ENCODE results near the gene SUGP1. TPM values are rescaled to one million over a fixed set of nuclear protein-coding genes. Genes with fewer than 3 reads are reported as not detected.
A peak's percentile ranks its signal among the peaks of the same experiment; 100 is the strongest.

SUGP1 gene, protein sequence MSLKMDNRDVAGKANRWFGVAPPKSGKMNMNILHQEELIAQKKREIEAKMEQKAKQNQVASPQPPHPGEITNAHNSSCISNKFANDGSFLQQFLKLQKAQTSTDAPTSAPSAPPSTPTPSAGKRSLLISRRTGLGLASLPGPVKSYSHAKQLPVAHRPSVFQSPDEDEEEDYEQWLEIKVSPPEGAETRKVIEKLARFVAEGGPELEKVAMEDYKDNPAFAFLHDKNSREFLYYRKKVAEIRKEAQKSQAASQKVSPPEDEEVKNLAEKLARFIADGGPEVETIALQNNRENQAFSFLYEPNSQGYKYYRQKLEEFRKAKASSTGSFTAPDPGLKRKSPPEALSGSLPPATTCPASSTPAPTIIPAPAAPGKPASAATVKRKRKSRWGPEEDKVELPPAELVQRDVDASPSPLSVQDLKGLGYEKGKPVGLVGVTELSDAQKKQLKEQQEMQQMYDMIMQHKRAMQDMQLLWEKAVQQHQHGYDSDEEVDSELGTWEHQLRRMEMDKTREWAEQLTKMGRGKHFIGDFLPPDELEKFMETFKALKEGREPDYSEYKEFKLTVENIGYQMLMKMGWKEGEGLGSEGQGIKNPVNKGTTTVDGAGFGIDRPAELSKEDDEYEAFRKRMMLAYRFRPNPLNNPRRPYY
- 10 to 100 TPM; 50.8 to 60.2 TPM for total RNA-seq
- total RNA-seq: 34.7 to 50.8 reads per million in 2 donors

DNA sequence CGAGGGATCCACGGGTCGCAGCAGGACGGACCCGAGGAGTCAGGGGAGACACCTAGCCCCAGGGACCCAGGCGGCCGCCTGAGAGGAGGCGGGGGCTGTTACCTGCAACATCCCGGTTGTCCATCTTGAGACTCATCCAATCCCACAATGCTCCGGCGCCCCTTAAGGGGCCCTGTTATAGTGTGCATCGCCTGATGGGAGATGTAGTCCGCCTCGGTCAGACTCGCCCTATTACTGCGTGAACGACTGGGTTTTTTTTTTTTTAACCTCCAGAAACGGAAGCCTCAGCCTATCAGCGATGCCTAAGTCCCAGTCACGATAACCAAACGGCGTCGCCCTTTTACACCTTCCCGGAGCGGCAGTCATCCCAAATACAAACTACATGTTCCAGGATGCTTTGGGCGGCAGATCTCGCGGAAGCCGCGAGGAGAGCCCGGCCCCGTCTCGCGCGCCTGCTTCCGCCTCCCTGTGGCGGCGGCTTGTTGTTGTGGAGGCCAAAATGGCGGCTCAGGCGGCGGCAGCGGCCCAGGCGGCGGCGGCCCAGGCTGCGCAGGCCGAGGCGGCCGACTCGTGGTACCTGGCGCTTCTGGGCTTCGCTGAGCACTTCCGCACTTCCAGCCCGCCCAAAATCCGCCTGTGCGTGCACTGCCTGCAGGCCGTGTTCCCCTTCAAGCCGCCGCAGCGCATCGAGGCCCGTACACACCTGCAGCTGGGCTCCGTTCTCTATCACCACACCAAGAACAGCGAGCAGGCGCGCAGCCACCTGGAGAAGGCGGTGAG lies at the start of gene SUGP1, which contains the start of gene MAU2:
TSS of gene SUGP1 (minus strand) at position 149 of the 780 bp plus-strand sequence. CDS start at position 136, 13 bp downstream.
TSS of gene MAU2 (plus strand) at position 469 of the 780 bp plus-strand sequence. CDS start at position 500, 31 bp downstream.
- DNase-seq (peak; percentile 82 to 86 (median 85)), ATAC-seq (peak; percentile 89)
- peaks cover 2% of the 10 kb centered on the region for H3K36me3 Mint-ChIP-seq (ENCODE audit: low read depth)
- peaks cover 18% of the 10 kb centered on the region for H3K4me1 Mint-ChIP-seq
- no peaks in the 10 kb centered on the region for H3K27me3 Mint-ChIP-seq
- H3K4me3 Mint-ChIP-seq: peak within 1 kb of the TSS; percentile 93
- peak within 1 kb of the TSS; percentile 95 for H3K27ac Mint-ChIP-seq
- H3K9me3 ChIP-seq (ENCODE audit: control insufficient read depth, low read length, poor library complexity, severe bottlenecking): no peaks in the 10 kb centered on the region

DNA sequence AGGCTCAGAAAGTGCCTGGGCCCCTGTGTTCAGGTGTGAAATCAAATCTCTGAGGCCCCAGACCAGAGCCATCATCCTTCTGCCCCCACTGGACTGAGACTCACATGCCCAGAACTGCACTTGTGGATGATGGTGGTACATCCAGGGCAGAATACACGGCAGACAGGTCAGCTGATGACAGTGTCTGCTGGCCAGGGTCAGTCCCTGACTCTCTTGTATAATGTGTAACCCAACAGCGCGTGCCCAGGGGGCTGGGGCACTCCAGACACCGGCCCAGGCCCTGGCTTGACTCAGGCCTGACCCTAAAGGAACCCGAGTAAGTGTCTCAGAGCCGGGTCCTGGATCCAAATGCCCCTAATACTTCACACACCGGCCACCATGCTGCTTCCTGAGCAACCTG lies 47.8 kb upstream of the SUGP1 start:
- Mint-ChIP-seq H3K27me3 (no peaks in the 10 kb centered on the region), H3K4me3 (no peak overlapping the region), H3K4me1 (peaks cover 15% of the 10 kb centered on the region), H3K27ac (peak overlapping the region; percentile 41), H3K36me3 (ENCODE audit: low read depth) (no peaks in the 10 kb centered on the region)
- no peaks in the 10 kb centered on the region for H3K9me3 ChIP-seq (ENCODE audit: control insufficient read depth, low read length, poor library complexity, severe bottlenecking)
- no peak for ATAC-seq
- no peak for DNase-seq

DNA sequence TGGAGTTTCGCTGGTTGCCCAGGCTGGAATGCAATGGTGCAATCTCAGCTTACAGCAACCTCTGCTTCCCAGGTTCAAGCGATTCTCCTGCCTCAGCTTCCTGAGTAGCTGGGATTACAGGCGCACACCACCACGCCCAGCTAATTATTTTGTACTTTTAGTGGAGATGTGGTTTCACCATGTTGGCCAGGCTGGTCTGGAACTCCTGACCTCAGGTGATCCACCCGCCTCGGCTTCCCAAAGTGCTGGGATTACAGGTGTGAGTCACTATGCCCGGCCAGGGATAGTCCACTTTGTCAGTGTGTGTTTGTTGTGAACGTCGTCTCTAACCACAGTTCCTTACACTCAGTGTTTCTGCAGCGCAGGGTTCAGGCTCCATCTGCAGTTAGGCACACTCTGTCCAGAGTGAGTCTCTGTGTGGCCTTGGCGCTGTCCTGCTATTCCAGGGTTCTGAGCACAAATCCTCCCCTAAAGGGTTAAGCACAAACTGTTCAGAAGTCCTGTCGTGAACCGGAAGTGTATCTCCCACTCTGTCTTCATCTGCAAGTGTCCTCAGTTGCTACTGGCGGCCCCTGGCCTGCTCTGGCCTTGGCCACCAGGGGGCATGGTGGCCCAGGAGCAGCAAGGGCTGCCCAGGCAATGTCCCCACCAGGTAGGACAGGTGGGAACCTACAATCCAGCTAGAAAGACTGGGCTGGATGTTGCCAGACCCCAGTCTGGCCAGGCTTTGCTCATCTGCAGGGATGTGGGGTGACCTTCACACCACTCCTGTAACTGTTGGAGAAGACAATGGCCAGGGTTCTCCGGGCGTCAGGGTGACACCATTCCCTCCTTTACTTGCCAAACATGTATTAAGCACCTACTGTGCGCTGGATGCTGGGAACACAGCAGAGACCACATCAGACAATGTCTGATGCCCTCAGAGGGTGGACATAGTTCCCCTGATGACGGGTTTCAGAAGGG lies 46.4 kb upstream of the SUGP1 start:
- DNase-seq: peak; percentile 56 to 64 (median 58)
- no peaks in the 10 kb centered on the region for H3K9me3 ChIP-seq (ENCODE audit: control insufficient read depth, low read length, poor library complexity, severe bottlenecking)
- ATAC-seq: peak; percentile 69
- peak overlapping the region; percentile 79 for H3K27ac Mint-ChIP-seq
- peaks cover 14% of the 10 kb centered on the region for H3K4me1 Mint-ChIP-seq
- H3K36me3 Mint-ChIP-seq (ENCODE audit: low read depth): no peaks in the 10 kb centered on the region
- H3K27me3 Mint-ChIP-seq: no peaks in the 10 kb centered on the region
- H3K4me3 Mint-ChIP-seq: peak overlapping the region; percentile 71

DNA sequence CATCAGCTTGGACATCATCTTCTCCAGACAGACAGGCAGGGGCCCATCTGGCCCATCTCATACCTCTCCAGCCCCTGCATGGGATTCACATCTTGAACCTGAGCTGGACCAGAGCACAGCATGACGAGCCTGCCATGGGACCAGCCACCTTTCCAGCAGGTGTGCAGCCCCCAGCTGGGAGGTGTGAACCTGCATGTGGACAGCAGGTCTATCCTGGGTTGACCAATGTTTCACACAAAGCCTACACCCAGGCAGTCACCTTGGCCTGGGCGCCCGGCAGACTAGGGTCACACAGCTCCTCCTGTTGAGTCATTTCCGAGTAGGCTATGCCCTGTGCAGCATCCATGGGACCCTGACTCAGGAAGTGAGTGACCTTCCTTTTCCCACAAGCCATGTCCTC lies 41.8 kb upstream of the SUGP1 start:
- ATAC-seq (no peak), DNase-seq (no peak)
- no peaks in the 10 kb centered on the region for H3K9me3 ChIP-seq (ENCODE audit: control insufficient read depth, low read length, poor library complexity, severe bottlenecking)
- Mint-ChIP-seq H3K36me3 (ENCODE audit: low read depth) (no peaks in the 10 kb centered on the region), H3K27me3 (no peaks in the 10 kb centered on the region), H3K27ac (peak overlapping the region; percentile 47), H3K4me1 (peaks cover 34% of the 10 kb centered on the region), H3K4me3 (peak overlapping the region; percentile 55)

- peak overlapping the region; percentile 3 for H3K4me3 Mint-ChIP-seq
- no peaks in the 10 kb centered on the region for H3K9me3 ChIP-seq (ENCODE audit: control insufficient read depth, low read length, poor library complexity, severe bottlenecking)
- ATAC-seq (peak; percentile 71), DNase-seq (peak; percentile 34 to 65 (median 52))
- no peaks in the 10 kb centered on the region for H3K27me3 Mint-ChIP-seq
- H3K27ac Mint-ChIP-seq: peak overlapping the region; percentile 70
- no peaks in the 10 kb centered on the region for H3K36me3 Mint-ChIP-seq (ENCODE audit: low read depth)
- peaks cover 30% of the 10 kb centered on the region for H3K4me1 Mint-ChIP-seq
These were observed 40.8 kb upstream of the SUGP1 start for GRCh38 chr19:19361075-19361594.

DNA sequence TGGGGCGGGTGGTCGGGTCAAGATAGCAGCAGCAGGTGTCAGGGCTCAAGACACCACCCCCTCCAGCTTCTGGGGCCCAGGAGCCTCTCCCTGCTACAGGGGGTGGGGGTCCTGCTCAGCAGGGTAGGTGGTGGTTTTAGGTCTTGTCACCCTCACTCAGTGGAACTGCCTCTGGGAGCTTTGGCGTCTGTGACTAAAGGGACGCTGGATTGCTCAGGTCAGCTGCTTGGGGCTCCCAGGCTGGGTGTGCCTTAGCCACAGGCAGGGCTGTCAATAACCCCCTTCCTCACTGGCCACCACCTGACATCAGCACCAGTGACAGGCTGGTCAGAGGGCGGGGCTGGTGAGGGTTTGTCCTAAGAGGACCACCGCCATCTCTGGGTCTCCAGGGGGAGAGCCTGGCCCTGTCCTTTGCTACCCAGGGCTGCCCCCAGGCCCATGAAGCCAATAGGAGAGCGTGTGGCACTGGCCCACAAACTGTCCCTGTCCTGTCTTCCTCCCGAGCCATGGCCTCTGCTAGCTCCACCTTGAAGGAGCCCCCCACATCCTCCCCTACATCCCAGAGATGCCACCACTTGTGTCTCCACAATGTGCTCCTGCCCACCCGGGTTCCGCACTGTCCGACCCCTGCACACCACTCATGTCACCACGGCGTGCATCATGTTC lies 36.7 kb upstream of the SUGP1 start:
- no peaks in the 10 kb centered on the region for H3K27me3 Mint-ChIP-seq
- peak overlapping the region; percentile 87 for H3K27ac Mint-ChIP-seq
- no peak overlapping the region for H3K4me3 Mint-ChIP-seq
- no peak for ATAC-seq
- no peaks in the 10 kb centered on the region for H3K36me3 Mint-ChIP-seq (ENCODE audit: low read depth)
- H3K4me1 Mint-ChIP-seq: peaks cover 24% of the 10 kb centered on the region
- no peak for DNase-seq
- H3K9me3 ChIP-seq (ENCODE audit: control insufficient read depth, low read length, poor library complexity, severe bottlenecking): no peaks in the 10 kb centered on the region

- no peak overlapping the region for H3K27ac Mint-ChIP-seq
- peaks cover 22% of the 10 kb centered on the region for H3K4me1 Mint-ChIP-seq
- no peak for ATAC-seq
- no peaks in the 10 kb centered on the region for H3K27me3 Mint-ChIP-seq
- H3K9me3 ChIP-seq (ENCODE audit: control insufficient read depth, low read length, poor library complexity, severe bottlenecking): no peaks in the 10 kb centered on the region
- H3K36me3 Mint-ChIP-seq (ENCODE audit: low read depth): no peaks in the 10 kb centered on the region
- DNase-seq: no peak
- no peak overlapping the region for H3K4me3 Mint-ChIP-seq
These were observed 36.2 kb upstream of the SUGP1 start for GRCh38 chr19:19356500-19356899.

GRCh38 chr19:19355606-19356139 lies 35.4 kb upstream of the SUGP1 start:
- DNase-seq (no peak), ATAC-seq (no peak)
- no peak overlapping the region for H3K4me3 Mint-ChIP-seq
- no peak overlapping the region for H3K27ac Mint-ChIP-seq
- no peaks in the 10 kb centered on the region for H3K9me3 ChIP-seq (ENCODE audit: control insufficient read depth, low read length, poor library complexity, severe bottlenecking)
- H3K4me1 Mint-ChIP-seq: peaks cover 16% of the 10 kb centered on the region
- no peaks in the 10 kb centered on the region for H3K27me3 Mint-ChIP-seq
- no peaks in the 10 kb centered on the region for H3K36me3 Mint-ChIP-seq (ENCODE audit: low read depth)

DNA sequence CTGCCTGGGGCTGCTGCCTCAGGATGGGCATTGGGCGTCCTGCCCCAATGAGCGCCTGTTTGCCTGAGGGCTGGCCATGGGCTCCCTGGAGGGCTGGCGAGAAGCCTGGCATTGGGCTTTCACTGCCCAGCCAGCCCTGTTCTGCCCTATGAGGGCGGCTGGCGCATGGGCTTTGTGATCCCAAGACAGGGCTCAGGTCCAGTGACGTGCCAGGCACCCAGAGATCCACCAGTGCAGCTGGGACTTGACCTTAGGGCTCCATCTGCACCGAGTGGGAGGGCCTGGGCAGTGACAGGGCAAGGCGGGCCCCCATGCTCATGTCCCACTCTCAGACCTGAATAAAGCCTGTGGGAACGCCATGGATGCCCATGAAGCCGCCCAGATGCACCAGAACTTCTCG lies 34.6 kb upstream of the SUGP1 start:
- no peak for ATAC-seq
- H3K9me3 ChIP-seq (ENCODE audit: control insufficient read depth, low read length, poor library complexity, severe bottlenecking): no peaks in the 10 kb centered on the region
- Mint-ChIP-seq H3K4me3 (no peak overlapping the region), H3K27ac (no peak overlapping the region), H3K4me1 (peaks cover 14% of the 10 kb centered on the region), H3K36me3 (ENCODE audit: low read depth) (no peaks in the 10 kb centered on the region), H3K27me3 (no peaks in the 10 kb centered on the region)
- DNase-seq: no peak

DNA sequence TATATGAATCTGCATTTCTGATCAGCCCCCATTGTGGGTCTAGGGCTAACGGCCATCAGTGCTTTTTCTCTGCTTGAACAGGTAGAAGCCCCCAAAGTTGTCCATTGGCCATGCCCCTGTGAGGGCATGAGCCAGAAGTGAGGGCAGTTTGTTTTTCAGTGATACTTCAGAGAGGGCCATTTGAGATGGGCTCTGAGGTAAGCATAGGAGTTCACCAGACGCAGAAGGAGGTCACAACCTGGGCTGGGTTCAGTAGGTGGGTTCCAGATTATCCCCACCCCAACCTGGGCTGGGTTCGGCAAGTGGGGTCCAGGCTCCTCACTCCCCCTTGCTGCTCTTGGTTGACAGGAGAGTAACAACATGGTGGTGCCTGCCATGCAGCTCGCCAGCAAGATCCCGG lies 33.7 kb upstream of the SUGP1 start:
- H3K4me3 Mint-ChIP-seq: no peak overlapping the region
- H3K27me3 Mint-ChIP-seq: no peaks in the 10 kb centered on the region
- H3K9me3 ChIP-seq (ENCODE audit: control insufficient read depth, low read length, poor library complexity, severe bottlenecking): no peaks in the 10 kb centered on the region
- peaks cover 15% of the 10 kb centered on the region for H3K4me1 Mint-ChIP-seq
- H3K36me3 Mint-ChIP-seq (ENCODE audit: low read depth): no peaks in the 10 kb centered on the region
- ATAC-seq (no peak), DNase-seq (no peak)
- no peak overlapping the region for H3K27ac Mint-ChIP-seq

DNA sequence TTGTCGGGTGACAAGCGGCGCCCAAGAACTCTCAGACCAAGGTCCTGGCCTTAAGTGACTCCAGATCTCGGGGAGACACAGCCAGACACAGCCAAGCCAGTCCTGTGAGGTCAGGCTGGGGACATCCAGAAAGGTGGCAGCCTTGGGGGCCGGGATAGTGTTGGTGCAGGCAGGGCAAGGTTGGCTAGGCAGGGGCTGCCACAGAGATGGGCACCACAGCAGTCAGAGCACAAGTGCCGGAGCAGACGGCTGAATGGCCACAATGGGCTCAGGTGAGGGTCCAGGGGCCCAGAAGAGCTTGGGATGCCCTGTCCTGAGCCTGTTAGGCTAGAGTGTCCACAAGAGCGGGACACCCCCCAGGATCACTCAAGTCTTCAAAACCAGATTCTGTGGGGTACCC lies 32.5 kb upstream of the SUGP1 start:
- DNase-seq: no peak
- ATAC-seq: no peak
- no peaks in the 10 kb centered on the region for H3K36me3 Mint-ChIP-seq (ENCODE audit: low read depth)
- H3K9me3 ChIP-seq (ENCODE audit: control insufficient read depth, low read length, poor library complexity, severe bottlenecking): no peaks in the 10 kb centered on the region
- H3K4me1 Mint-ChIP-seq: peaks cover 7% of the 10 kb centered on the region
- H3K4me3 Mint-ChIP-seq: no peak overlapping the region
- H3K27me3 Mint-ChIP-seq: no peaks in the 10 kb centered on the region
- peak overlapping the region; percentile 63 for H3K27ac Mint-ChIP-seq
